ENCODE data around the gene PIK3C3.
A peak's percentile ranks its signal among the peaks of the same experiment; 100 is the strongest.
"Not testable (repeated sequence)": the region's sequence is repeated elsewhere in the genome, so short reads cannot be mapped to it uniquely, and the experiment has no call there.

The PIK3C3 gene

DNA sequence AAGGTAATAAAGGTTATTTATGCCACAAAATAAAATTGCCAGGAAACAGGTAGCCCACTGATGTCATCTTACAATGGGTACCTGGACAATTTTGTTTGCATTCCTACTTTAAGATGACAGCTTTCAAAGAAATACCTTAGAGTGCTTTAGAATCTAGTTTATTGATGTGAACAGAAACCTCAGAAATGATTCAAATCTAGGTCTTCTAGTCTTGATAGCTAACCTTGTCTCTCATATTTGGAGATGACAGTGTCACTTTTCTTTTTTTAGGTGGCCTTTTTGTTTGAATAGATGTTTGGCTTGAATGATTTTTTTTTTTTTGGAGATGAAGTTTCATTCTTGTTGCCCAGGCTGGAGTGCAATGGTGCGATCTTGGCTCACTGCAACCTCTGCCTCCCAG lies 69.1 kb downstream of the PIK3C3 start:
- no peak for DNase-seq (ENCODE audit: low spot score)

DNA sequence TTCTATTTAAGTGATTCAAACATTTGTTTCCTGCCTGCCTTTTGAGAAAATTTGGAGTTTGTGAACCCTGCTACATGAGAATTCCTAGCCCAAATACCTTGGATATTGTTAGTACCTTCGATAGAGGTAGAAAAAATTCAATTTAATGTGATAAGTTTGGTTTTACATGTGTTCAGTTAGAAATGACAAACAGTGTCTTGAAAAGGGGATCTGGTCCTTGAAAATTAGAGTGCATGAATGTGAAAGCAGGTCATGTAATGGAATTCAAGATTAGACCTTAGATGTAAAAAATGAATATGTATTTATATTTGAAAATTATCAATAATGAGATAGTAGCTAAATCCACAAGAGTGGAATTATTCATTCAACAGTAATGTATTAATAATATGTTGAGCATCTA lies 70.5 kb downstream of the PIK3C3 start:
- DNase-seq (ENCODE audit: low spot score), result no peak

DNA sequence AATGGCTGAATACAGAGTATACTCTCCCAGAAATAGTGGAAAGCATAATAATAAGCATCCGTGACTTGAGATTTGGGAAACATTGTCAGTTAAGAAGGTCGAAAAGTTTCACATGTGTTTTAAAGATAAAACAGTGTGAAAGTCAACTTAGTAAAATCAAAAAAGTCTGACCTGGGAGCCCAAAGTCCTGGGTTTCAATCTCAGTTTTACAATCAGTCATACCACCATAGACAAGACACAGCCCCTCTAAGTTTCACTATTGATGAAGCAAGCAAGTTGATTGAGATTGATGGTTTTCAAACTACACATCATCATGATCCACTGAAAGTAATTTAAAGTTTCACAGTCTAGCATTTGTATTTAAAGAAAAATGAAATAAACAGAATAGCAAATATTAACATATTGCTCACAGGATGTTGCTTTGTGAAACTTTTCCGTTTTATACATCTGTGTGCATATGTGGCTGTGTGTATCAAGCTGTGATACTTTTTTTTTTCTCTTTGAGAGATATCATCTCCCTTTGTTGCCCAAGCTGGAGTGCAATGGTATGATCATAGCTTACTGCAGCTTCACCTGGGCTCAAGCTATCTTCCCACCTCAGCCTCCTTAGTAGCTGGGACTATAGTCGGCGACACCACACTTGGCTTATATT lies 71.1 kb downstream of the PIK3C3 start:
- no peak for DNase-seq (ENCODE audit: low spot score)

DNA sequence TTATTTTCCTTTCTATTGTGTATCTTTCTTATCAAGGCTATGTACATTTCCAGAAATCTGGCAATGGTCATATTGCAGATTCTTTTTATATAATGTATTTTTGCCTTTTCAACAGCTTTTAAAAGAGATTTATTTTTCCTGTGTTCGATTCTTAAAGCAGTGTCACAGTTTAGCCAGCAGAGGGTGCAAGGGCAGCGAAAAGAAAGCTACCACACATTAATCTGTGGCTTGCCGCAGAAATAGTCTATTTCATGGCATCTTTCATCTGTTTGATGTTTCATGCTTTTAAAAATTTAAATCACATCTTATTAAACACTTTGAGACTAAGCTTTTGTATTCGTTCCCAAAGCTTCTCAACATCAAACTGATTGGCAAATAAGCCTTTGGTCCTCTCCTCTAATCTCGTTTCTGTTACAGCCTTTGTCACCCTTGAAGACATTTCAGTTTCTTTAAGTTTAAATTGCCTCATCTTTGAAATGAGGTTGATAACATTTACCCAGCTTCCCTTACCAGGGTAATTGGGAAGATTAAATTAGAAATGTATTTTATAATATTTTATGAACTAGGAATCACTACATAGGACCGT lies 73.3 kb downstream of the PIK3C3 start:
- DNase-seq (ENCODE audit: low spot score), result peak; percentile 43

DNA sequence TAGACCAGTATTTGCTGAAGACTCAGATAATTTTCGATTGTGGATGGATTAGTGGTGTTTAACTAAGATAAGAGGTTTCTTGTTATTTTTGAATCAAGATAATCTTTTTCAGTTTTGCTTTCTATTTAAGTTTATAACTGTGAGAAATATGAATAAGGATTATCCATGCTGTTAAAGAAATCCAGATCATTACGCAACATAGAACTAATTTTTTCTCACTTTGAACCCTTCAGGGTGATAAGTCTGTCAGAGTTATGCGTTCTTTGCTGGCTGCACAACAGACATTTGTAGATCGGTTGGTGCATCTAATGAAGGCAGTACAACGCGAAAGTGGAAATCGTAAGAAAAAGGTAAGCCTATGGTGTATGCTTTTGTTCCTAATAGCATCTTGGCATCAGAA lies 74.1 kb downstream of the PIK3C3 start:
- no peak for DNase-seq (ENCODE audit: low spot score)

DNA sequence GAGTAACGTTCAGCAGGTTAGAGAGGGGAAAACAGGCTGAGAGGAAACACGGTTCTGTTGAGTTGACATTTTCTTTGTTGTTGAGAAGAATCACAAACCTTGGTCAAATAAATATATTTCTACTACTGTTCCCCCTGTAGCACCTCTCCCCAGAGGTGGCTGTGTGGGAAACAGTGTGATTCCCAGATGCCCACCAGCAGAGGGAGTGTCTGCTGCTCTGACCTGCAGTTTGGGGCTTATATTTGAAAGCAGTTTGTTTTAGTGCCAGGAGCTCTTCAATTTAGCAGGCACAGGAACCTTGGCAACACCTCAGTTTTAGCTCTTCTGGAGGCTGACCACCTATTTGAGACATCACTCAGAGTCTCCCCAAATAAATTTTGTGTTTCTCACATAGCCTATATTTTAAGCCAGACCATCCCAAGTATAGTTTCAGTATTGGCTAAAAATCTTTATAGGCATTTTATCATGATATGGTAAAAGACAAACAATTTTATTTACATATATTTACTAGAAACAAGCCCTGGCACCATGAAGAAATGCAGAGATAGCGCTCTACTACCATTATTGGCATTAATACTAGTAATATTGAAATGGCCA lies 75.7 kb downstream of the PIK3C3 start:
- no peak for DNase-seq (ENCODE audit: low spot score)

DNA sequence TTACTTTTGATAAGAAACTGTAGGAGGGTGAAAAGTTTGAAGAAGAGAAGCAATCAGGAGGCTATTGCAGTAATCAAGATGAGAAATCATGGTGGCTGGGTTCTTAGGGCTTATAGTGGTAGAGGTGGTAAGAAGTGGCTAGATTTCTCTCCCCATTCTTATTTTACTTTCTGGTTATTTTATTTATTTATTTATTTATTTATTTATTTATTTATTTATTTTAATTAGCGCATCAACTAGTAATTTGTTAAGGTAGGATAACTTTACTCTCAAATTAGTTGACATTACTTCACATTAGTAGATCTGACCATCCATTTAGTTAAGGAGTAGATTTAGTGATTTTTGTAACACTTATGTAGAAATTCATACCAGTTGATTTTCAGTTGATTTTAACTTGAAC lies 77.4 kb downstream of the PIK3C3 start:
- DNase-seq (ENCODE audit: low spot score), result no peak

DNA sequence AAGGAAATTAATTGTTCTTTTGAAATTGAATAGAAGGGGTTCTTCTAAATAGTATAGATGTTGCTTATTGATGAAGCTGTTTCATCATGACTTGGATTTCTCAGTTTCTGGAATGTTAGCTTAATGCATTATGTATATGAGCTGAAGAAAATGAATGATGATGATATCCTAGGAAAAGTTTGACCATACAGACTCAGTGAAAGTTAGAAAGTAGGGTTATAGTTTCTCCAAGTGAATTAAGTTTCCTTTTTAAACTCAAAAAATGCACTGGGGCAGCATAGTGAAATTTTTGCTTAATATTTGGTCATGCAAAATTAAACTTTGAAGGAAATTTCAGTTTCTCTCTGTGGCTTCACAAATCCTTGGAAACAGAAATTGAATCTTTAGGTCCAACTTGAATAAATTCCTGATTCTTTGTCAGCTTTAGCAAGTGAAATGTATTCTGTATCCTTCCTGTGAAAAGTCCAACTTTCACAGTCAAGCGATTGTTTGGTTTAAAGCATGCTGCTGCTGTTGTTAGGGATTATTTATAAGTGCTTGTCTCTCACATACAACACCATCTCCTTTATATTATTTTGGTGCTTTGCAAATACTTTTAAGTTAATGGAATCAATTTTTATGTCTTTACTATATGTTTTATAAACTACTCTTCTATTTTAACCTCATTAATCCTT lies 78.2 kb downstream of the PIK3C3 start:
- peak; percentile 47 for DNase-seq (ENCODE audit: low spot score)

DNA sequence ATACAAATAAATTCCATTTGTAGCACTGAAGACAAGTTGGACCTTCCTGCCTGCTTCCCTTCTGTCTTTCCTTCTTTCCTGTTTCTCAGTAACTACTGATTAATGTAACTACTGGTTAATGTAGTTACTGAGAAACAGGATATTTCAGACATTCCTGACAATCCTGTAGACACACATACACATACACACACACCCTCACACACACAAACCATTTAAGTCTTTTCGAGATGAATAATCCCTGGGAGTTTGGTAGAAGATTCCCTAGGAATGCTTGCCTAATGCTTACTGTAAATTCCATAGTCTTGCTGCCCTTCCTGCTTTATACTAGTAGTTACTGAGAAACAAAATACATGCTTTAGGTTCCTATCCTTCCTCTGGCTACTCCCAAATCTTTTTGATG lies 83.9 kb downstream of the PIK3C3 start:
- DNase-seq (ENCODE audit: low spot score), result no peak

DNA sequence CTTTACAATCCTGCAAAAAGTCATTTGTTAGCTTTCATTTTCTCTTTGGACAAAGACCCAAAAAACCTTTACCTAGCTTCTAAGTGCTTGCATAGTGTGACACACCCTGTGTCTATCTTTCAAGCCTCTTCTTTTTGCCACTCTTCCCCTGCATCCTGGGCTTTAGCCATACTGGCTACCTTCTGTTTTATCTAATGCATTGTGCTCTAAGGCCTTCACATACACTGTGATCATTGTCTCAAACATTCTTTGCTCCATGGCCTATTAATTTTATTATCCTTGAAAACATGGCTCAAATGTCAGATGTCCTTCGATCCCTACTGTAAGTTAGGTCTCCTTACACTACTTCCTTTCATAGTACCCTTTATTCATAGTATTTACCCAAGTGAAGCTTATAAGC lies 84.4 kb downstream of the PIK3C3 start:
- DNase-seq (ENCODE audit: low spot score), result no peak

DNA sequence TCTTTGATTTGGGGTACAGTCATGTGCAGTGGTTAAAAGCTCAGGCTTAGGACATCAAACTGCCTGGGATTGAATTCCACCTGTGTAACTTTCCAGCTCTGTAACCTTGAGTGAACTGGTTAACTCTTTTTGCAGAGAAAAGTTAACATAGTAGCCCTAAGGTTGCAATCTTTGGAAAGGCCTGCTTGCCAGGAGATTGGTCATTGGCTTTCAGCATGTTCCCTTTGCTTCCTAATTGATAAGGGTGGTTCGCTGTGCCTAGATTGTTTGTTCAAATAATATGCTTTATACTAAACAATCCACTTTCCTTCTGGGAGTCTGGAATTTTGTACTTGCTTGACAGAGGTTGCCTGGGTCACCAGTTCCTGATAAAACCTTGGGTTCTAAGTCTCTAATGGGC lies 86.8 kb downstream of the PIK3C3 start:
- no peak for DNase-seq (ENCODE audit: low spot score)

DNA sequence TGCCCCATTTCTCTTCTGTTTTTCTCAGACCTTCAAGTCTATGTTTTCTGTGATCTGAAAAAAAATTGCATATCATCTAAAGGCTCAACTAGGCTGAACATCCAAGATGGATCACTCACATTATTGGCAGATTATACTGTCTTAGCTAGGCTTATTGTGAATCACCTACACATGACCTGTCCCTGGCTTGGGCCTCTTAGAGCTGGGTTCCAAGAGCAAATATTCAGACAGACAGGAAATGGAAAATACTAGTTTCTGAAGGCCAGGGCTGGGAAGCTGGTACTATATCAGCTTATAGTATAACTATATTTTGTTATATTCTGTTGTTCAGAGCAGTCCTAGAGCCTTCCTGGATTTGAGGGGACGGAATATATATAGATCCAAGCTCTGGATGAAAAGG lies 90.3 kb downstream of the PIK3C3 start:
- DNase-seq (ENCODE audit: low spot score), result no peak

DNA sequence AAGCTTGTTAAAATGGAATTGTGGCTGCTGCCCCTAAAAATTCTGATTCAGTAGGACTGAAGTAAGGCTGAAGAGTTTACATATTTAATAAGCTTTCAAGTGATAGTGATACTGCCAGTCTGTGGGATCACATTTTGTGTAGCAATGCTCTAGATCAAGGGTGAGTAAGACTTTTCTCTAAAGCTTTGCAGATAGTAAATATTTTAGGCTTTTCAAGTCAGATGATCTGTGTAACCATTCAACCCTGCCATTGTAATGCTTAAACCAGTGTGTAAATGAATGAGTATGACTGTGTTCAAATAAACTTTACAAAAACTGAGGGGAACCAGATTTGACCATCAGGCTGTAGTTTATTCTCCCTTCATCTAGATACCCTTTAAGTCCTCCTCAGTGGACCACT lies 92.7 kb downstream of the PIK3C3 start:
- no peak for DNase-seq (ENCODE audit: low spot score)

DNA sequence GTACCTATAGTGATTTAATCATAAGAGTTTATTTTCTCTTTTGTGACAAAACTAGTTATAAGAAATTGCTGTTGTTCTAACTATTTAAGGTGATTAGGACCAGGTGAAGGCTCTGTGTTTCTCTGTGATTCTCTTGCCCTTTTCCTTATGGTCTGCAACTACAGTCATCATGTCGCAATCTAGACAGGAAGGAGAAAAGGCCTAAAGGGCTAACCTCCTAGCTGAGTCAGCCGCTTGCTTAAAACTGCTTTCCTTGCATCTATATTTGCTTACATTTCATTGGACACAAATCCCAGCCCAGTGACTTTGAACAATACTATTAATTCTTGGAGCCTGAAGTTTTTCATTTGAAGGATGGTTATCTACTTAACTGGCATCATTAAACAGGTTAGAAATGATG lies 93.1 kb downstream of the PIK3C3 start:
- no peak for DNase-seq (ENCODE audit: low spot score)

DNA sequence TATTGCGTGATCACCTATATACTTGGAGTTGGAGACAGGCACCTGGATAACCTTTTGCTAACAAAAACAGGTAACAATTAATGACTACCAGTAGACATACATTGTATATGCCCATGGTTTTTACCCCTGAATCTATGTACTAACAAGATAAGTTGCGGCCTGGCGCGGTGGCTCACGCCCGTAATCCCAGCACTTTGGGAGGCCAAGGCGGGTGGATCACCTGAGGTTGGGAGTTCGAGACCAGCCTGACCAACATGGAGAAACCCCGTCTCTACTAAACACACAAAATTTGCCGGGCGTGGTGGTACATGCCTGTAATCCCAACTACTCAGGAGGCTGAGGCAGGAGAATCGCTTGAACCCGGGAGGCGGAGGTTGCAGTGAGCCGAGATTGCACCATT lies 94.5 kb downstream of the PIK3C3 start:
- not testable (repeated sequence) for DNase-seq (ENCODE audit: low spot score)

DNA sequence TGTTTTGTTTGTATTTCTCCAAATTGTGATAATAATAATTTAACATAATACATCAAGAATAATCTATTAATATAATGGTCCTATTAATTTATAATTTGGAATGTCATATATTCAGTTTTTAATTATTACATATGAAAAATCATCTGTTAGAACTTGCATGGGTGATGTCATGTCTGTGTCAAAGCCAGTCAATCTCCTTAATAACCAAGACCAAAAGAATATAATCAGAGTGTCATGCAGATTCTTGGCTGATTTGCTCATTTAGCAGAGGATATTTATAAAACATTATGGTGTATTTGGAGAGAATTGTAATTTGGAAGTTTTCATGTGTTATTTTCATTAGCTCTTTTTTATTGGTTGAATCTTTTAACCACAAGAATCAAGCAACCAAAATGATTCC lies 96.4 kb downstream of the PIK3C3 start:
- DNase-seq (ENCODE audit: low spot score), result no peak

DNA sequence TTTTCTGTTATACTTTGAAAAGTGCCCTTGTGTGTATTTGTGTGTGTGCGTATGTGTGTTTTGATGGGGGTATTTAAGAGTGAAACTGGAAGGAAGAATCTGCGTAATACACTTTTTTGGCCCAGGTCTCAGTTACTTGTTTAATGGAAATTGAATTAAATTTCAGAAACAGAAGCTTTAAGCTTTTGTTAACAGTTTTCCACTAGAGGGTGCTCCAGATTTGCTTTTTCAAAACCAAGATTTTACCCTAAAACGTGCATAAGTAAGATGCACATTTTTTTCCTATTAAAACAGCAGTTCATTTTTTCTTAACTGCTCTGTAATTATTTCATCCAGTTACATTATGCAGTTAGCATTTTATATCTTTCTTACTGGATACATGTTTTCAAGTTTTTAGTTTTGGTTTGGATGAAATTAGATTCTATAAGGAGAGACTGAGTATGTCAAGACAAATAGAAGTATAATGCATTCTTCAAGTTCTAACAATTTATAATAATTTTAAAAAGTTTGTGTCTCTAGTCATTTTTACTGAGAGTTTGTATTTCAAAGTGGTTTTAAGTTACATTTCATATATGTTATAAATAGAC lies 97.2 kb downstream of the PIK3C3 start:
- DNase-seq (ENCODE audit: low spot score), result peak; percentile 58

DNA sequence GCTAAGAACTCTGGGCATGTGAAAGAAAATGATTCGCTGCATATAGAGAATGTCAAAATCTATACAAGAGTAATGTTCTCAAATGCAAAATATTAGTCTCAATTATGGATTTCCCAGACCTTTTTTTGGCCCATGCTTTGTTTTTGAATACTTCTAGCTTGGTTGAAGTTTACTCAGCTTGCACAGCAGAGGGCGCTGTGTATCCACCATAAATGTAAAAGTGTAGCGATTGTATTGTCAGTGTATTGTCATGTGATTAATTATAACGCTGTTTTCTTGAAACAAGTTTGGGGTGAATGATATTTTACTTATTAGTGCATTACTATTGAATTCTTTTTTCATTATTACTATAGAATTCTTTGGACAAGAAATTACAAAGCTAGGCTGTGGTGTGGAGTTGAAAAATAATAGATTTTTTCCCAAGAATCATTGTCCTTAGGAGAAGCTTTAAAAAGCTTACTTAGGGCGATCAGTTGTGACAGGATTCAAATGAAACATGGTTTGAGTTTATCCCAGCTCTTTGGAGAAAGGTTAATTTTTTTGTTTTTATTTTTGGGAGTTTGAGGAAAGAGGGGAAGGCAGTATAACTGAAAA lies 98.3 kb downstream of the PIK3C3 start:
- DNase-seq (ENCODE audit: low spot score), result peak; percentile 72

DNA sequence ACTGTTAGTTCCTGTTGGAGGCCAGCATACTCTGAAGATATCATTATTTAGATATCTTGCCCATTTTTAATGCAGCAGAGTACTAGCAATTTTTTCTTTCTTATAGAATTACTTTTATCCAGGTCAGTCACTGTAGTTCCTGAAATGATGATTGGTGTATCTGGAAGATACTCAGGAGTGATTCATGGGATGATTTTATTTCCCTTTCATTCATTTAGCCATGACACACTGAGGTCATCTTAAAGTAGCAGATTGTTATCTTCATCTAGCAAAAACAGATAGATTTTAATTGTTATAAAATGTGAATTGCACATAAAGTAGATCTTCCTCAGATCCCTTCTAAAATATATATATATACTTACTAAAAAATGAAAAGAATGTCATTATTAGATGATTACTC lies 109.1 kb downstream of the PIK3C3 start:
- no peak for DNase-seq (ENCODE audit: low spot score)

DNA sequence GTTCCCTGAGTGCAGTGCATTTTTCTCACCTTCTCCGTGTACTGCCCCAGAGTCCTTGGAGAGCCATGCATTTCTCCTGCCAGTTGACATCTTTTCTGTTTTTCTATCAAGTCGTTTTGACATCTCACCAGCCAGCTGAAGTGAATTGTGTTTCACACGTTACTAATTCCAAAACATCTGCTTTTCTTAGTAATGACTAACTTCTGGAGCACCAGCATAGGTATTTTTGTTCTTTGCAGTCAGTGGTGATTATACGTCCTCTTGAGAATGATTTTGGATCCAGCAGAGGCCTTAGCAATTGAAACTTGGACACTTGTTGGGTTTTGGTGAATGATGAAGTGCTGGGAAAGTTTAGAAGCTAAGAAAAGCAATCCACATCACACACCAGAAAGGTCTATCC lies 112.5 kb downstream of the PIK3C3 start:
- no peak for DNase-seq (ENCODE audit: low spot score)

DNA sequence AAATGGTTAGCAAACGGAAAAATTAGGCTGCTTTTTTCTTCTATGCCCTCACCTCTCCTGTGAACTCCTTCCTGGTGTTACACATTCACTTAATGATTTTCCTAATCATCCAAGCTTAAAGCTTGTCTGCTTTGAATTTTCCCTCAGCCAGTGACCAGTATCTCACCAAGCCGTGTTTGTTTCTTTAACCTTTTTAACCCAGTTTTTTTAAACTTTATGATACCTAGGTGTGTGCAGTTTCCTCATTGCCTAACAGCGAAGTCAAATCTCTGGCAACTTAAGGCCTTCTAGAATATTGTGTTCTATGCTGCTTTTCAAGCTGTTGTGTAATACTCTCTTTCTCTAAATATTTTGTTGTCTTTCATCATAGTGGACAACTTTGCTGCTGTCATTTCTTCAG lies 113.0 kb downstream of the PIK3C3 start:
- no peak for DNase-seq (ENCODE audit: low spot score)

DNA sequence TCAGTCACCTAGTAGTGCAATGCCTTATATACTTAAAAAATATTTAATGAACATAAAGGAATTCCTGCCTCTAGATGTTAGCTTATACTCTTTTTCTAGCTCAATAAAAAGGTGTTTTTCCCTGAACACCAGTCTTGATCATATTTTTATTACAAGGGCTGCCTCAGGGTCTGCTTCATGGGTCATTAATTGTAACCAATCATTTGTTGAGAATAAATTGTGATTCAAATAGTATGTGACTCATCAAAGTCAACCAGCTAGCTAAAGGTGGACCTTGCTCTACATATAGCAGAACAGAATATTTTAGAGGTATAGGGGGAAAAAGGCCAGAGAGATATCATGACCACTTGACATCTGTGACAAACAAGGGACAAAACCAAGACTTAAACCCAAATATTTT lies 114.0 kb downstream of the PIK3C3 start:
- DNase-seq (ENCODE audit: low spot score), result no peak

DNA sequence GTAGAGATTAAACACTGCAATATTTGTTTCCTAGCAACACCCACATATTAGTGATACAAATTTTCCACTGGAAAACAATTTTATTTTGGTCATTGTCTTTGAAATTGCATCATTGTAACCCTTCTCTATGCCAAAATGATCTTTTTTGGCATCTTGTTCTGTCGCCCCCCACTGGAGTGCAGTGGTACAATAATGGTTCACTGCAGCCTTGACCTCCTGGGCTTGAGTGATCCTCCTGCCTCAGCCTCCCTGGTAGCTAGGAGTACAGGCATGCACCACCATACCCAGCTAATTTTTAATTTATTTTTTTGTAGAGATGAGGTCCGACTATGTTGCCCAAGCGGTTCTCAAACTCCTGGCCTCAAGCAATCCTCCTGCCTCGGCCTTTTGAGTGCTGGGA lies 117.4 kb downstream of the PIK3C3 start:
- no peak for DNase-seq (ENCODE audit: low spot score)

Data from globus pallidus (tissue), 1 donor.